Activated naive CD4-positive, alpha-beta T cell treated with anti-CD3 and anti-CD28 coated beads, Interleukin-2, amount 50 U/mL, for 16 hours (primary cell): ENCODE measurements around the gene ARNT2.
"Not testable (repeated sequence)": the region's sequence is repeated elsewhere in the genome, so short reads cannot be mapped to it uniquely, and the experiment has no call there.

Source experiments
- DNase-seq: peaks from one replicate; pipeline ENCODE4 v3.0.0-alpha.2; 2020

ARNT2 gene

GRCh38 chr15:80404057-80404760 lies at the start of gene ARNT2:
Gene ARNT2, plus strand, starts transcription at chr15:80404382. Its CDS starts 134 bp downstream, at chr15:80404516.
- DNase-seq, result no peak

- no peak for DNase-seq
These were observed 37.1 kb upstream of the ARNT2 start for GRCh38 chr15:80367094-80367493.

GRCh38 chr15:80367661-80368060 lies 36.5 kb upstream of the ARNT2 start:
- no peak for DNase-seq

GRCh38 chr15:80371924-80372323 lies 32.3 kb upstream of the ARNT2 start:
- no peak for DNase-seq

GRCh38 chr15:80374441-80374840 lies 29.7 kb upstream of the ARNT2 start:
- no peak for DNase-seq

GRCh38 chr15:80375968-80376891 lies 28.0 kb upstream of the ARNT2 start:
- DNase-seq, result no peak

GRCh38 chr15:80379693-80380092 lies 24.5 kb upstream of the ARNT2 start:
- DNase-seq, result no peak

- no peak for DNase-seq
These were observed 24.0 kb upstream of the ARNT2 start for GRCh38 chr15:80380154-80380553.

GRCh38 chr15:80382285-80382684 lies 21.9 kb upstream of the ARNT2 start:
- DNase-seq, result no peak

GRCh38 chr15:80384432-80384831 lies 19.8 kb upstream of the ARNT2 start:
- no peak for DNase-seq

GRCh38 chr15:80386151-80386550 lies 18.0 kb upstream of the ARNT2 start:
- no peak for DNase-seq

- DNase-seq, result no peak
These were observed 15.9 kb upstream of the ARNT2 start for GRCh38 chr15:80388326-80388725.

- no peak for DNase-seq
These were observed 14.8 kb upstream of the ARNT2 start for GRCh38 chr15:80389370-80389769.

- not testable (repeated sequence) for DNase-seq
These were observed 13.2 kb upstream of the ARNT2 start for GRCh38 chr15:80390942-80391341.

- no peak for DNase-seq
These were observed 8.6 kb upstream of the ARNT2 start for GRCh38 chr15:80395616-80396015.

- DNase-seq, result no peak
These were observed 8.1 kb upstream of the ARNT2 start for GRCh38 chr15:80396096-80396495.

GRCh38 chr15:80399508-80399907 lies 4.7 kb upstream of the ARNT2 start:
- DNase-seq, result no peak

- no peak for DNase-seq
These were observed 2.7 kb upstream of the ARNT2 start for GRCh38 chr15:80401456-80401855.

- no peak for DNase-seq
These were observed 1.8 kb upstream of the ARNT2 start for GRCh38 chr15:80402339-80402738.

GRCh38 chr15:80403712-80404056 lies 498 bp upstream of the ARNT2 start:
- DNase-seq, result no peak

- no peak for DNase-seq
These were observed 775 bp downstream of the ARNT2 start for GRCh38 chr15:80404761-80405553.

- no peak for DNase-seq
These were observed 1.3 kb downstream of the ARNT2 start for GRCh38 chr15:80405554-80405850.

GRCh38 chr15:80405970-80406369 lies 1.8 kb downstream of the ARNT2 start:
- DNase-seq, result no peak
